Measurements from ENCODE around the gene PDE4B.

The PDE4B gene

DNA sequence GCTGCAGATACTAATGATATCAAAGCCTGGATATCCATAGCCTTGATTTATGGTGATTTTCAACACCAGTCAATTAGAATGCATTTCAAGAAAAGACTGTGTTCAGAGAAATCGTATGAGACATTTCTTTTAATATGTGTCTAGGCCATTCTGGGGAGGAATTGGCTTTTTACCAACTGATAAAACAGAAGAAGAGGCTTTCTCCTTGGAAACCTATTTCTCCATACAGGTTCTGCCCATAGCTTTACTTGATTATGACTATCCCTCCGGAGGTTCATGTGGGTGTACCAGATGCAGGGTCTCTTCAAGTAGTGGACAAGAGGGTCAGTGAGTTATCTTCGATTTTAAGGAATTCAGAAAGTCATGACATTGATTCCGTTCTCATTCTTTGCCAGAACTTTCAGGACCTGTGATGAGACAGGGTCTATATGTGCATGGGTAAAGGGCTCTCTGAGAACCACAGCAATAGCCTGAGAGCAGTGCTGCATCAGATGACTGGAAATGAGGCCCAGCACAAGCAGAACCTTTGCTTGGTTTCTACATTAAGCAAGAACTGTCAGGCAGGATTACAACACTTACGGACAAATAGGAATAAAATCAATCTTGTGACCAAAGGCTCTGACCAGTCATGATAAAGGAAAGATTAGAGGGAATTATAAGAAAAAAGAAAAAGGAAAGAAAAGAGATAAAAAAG lies 477.6 kb downstream of the PDE4B start:
- DNase-seq: peak; percentile 47 to 68 (median 64)

GRCh38 chr1:66271216-66271903 lies 478.7 kb downstream of the PDE4B start:
- peak; percentile 38 to 70 (median 49) for DNase-seq

- DNase-seq: no peak
Measured at GRCh38 chr1:66271904-66272254, 479.2 kb downstream of the PDE4B start.

DNA sequence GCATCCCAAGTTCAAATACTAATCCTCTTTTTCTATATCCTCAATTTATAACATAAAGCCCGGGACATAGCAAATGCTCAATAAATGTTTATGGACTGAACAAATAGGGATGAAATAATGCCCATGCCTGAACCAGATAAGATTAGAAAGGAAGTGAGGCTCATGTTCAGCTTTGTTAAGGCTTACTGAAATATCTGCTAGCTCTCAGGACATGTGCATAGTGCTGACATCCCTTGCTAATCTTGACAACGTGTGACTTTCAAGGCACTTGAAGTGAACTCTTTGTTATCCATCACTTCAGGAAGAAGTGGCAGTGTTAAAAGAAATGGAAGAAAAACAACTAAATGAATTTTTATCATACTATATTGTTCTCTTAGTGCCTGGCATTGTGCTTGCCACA lies 481.0 kb downstream of the PDE4B start:
- no peak for DNase-seq

DNA sequence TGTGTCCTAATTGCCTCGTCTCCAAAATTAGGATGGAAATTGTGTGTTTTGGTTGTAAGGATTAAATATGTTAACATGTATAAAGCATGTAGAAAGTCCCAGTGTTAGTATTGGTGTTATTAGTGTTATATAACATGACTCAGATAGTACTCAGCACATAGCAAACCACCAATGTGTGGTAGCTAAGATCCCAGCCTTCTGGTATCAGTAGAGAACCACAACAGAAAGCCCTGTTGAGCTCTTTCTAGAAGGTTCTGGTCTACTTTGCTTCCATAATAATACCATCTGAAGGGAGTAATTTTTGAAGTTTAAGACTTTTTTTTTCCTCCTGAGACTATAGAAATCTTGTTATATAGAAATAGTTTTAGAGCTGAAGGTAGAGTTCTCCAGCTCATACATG lies 481.9 kb downstream of the PDE4B start:
- peak in 2 of 3 donors; percentile 21 to 47 for DNase-seq

GRCh38 chr1:66275083-66275482 lies 482.4 kb downstream of the PDE4B start:
- DNase-seq: peak in 2 of 3 donors; percentile 22 to 36

- DNase-seq: peak; percentile 57 to 92 (median 70)
Measured at GRCh38 chr1:66275601-66276023, 482.9 kb downstream of the PDE4B start.

DNA sequence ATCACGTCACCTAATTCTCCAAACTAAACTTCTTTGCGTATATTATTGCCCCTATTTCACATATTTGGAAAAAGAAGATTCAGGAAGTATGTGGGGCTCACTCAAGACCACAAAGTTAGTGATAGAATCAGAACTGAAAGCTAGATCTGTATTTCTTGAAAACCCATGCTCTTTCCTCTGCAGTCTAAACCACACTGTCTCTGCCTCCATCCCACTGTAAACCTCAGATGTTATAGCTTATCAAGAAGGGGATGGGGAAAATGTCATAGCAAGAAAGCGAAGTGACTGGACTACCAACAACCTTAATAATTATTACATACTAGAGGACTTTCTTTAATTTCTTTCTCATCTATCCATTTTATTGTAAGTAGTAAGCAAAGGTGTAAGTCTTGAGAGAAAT lies 483.5 kb downstream of the PDE4B start:
- DNase-seq: peak in 1 of 3 donors; percentile 56

DNA sequence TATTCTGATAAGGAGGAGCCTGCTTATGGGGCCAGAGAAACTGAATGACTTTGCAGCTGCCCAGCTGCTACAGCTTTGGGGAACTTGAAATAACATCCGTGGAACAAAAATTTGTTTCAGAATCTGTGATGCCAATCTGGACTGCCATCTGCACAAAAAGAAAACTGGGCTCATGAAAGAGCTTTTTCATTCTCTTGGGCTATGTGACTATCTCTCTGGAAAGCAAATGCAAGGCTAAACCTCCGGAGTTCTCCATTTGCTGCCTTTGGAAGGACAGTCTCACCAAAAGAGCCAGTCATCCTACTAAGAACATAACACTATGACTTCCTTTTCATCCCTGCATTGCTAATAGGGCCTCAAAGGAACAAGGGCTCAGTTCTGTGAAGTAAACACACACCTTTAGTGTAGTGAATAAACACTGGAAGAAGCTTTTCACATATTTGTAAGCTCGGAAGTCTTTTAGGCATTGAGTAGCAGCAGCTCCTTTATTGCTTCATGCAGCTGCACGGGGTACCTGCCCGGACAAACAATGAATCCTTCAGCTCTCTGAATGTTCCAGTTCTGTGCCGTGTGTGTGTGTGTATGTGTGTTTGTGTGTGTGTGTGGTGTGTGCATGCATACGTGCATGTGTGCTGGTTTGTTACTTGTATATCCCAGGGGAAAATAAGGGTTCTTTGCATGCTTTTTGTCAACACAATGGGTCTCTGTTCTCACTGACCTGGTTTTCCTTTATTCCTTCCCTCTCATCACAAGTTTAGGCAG lies 485.7 kb downstream of the PDE4B start:
- DNase-seq: peak in 1 of 3 donors; percentile 40

GRCh38 chr1:66281808-66282207 lies 489.1 kb downstream of the PDE4B start:
- DNase-seq: no peak

GRCh38 chr1:66282343-66282852 lies 489.7 kb downstream of the PDE4B start:
- DNase-seq: peak; percentile 85 to 93 (median 86)

DNA sequence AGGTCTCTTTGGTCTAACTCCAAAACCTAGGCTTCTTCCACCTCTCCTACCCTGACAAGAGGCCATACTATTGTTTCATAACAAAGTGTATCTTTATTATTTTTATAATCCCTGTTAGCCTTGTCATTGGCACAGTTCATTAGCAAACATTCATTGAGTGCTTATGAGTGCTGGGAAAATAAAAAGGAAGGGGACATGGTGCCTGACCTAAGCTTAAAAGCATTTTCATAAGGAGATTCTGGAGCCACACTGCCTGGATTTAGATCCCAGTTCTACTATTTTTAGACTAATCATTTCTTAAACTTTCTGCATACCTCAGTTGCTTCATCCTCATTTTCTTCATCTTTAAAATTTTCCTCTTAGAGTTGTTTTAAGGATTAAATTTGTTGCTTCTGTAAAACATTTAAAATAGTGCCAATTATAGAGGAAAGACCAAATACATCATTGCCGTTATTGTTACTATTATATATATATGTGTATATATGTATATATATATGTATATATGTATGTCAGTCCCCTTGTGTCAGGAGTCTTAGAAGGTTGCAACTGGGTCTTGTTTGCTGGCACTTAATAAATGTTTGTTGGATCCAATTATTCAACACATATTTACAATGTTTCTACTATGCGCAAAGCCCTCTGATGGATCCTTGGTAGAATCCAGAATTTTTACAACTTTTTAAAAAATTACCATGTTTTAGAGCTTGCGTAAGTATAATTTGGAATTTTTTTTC lies 490.4 kb downstream of the PDE4B start:
- no peak for DNase-seq

DNA sequence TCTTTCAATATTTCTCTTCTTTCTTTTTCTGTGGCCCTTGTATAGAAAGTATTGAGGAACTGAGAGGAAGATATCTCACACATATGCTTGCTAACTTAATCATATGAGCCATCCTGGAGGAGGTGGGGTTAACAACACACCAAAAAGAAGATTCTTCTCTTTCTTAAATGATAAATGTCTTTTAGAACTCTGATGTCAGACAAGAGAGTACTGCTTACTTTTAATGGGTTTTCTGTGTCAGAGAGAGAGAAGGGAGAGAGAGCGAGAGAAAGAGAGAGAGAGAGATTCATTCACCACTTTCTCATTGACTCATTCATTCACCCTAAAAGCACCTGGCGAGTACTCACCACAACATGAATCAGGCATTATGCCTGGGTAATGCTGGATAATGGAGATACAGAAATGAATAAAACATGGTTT lies 490.9 kb downstream of the PDE4B start:
- DNase-seq: peak in 2 of 3 donors; percentile 35 to 41

DNA sequence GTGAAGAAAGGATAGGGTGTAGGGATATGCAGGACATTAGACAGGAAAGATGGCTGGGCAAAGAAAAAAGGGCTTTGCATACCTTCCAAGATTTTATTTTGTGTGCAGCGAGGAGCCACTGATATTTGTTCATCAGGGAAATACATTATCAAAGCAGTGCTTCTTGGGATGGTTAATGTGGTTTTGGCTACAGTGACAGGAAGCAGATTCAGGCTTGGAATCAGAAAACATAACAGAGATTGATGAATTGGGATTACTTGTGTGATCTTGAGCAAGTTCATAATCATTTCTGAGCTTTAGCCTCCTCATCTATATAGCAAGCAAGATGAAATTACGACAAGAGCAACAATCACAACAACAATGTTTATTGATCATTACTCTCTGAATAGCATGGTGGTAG lies 492.1 kb downstream of the PDE4B start:
- no peak for DNase-seq

- DNase-seq: no peak
Measured at GRCh38 chr1:66285618-66286270, 493.0 kb downstream of the PDE4B start.

DNA sequence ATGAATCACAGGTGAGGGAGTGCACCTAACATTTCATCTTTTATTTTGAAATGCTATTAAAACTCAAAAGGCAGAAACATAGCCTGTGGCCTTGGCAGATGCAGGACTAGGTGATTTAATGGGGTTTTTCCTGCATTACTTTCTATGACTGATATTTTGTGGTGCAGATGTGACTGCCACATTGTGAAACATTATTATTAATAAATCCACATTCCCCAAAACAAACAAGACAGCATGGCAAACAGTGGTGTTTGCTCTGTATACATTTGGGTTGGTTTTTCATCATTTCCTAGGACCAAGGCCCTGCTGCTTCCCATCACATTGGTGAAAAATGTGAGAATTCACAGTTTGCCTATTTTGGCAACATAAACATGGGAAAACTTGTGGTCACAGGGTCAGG lies 493.6 kb downstream of the PDE4B start:
- DNase-seq: no peak

GRCh38 chr1:66288048-66288447 lies 495.4 kb downstream of the PDE4B start:
- no peak for DNase-seq

DNA sequence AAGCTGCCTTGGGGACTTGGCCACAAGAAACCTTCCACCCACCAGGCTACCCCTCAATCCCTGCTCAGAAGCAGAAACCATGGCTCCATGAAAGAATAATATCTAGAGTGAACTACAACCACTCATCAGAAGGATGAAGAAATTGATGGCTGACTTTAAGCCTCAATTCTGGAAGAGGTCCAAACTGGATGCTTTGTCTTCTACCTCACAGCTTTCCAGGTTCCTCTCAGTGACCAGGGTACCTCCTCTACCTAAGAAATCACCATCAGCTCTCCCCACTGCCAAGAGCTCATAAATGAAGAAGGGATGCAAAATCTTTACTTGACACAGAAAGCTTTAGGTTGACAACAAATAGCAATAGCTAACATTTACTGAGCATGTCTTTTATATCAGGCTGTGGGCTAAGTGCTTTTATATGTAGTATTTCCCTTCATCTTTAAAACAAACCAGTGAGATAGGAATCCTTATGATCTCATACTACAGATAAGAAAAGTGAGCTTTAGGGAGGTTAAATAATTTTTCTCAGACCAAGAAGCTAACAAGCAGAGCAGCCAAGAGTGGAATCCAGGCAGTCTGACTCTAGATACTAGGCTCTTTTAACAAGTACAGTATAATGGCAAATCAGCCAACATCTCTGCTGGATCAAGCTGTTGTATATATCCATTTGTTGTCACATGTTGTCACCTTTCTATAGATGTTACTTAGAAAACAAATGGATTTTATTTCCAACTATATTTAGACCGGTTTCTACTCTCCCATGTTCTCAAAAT lies 498.3 kb downstream of the PDE4B start:
- DNase-seq: no peak

GRCh38 chr1:66291531-66291864 lies 498.8 kb downstream of the PDE4B start:
- DNase-seq: peak; percentile 49 to 60 (median 58)

DNA sequence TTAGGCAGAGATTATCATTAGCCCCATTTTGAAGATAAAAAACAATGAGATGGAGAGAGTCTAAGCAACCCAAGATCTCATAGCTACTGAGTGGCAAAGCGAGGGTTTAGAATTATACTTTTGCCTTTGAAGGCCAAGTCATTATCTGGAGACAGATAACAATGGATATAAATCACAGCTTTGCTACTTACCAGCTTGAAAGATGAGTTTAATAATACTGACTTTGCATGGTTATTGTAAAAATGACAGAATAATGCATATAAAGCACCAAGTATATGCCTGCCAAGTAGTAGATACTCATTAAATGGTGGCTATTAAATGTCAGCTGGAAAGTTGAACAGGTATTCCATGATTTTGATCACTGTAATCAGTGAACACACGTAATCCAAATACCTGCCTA lies 499.6 kb downstream of the PDE4B start:
- no peak for DNase-seq

GRCh38 chr1:66292944-66293343 lies 500.2 kb downstream of the PDE4B start:
- DNase-seq: no peak

Measured in suppressor macrophage treated with lipopolysaccharide for 1 hour (primary cell).